AG09319 (cell line): ENCODE measurements around the gene ARHGEF16.
A peak's percentile ranks its signal among the peaks of the same experiment; 100 is the strongest.

ENCODE experiments used
- DNase-seq: peaks from one replicate; pipeline ENCODE4 v3.0.0-alpha.2; 2010; ENCODE audit warnings: low read depth; ENCODE audit errors: extremely low read depth
- TF ChIP-seq, protein P1 (sequence below): IDR thresholded peaks from 2 replicates; pipeline ENCODE4 v1.5.1; 2011; ENCODE audit warnings: low read depth, mild to moderate bottlenecking, inconsistent platforms, low read length, moderate library complexity

Gene ARHGEF16

DNA sequence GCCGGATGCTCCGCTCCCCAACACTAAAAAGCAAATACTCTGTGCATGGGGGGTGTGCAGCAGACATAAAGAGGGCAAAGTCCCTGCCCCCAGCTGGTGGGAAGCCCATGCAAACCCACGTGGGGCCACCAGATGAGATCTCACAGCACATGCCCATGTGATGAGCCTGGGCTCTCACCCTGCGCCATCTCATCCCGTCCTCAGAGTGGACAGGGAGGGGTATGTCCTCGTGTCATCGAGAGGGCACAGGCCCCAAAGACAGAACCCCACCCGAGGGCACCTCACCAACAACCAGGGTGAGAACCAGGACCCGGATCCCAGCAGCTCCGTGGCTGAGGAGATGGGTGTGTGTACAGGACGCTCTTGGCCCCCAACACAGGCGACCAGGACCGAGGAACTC, 25.1 kb upstream of the ARHGEF16 start:
- TF ChIP-seq, protein P1, sequence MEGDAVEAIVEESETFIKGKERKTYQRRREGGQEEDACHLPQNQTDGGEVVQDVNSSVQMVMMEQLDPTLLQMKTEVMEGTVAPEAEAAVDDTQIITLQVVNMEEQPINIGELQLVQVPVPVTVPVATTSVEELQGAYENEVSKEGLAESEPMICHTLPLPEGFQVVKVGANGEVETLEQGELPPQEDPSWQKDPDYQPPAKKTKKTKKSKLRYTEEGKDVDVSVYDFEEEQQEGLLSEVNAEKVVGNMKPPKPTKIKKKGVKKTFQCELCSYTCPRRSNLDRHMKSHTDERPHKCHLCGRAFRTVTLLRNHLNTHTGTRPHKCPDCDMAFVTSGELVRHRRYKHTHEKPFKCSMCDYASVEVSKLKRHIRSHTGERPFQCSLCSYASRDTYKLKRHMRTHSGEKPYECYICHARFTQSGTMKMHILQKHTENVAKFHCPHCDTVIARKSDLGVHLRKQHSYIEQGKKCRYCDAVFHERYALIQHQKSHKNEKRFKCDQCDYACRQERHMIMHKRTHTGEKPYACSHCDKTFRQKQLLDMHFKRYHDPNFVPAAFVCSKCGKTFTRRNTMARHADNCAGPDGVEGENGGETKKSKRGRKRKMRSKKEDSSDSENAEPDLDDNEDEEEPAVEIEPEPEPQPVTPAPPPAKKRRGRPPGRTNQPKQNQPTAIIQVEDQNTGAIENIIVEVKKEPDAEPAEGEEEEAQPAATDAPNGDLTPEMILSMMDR: no peak
- no peak for DNase-seq

DNA sequence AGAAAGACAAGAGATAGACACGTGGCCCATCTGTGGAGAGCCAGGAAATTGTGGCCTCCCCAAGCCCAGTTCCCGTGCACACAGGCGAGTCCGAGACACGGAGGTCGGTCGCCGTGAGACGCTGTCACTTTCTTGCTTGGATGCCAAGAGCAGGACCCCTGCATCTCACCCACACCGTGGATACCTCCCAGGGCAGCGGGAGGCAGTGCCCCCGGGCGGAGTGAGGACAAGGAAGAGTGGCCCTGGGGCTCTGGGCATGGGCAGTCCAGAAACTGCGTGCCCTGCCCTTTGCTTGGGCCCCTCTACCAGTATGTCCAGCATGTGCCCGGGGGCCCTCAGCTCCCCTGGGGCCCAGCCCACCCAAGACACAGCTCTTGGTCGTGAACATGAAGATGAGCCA, 24.7 kb upstream of the ARHGEF16 start:
- TF ChIP-seq, protein P1: no peak
- DNase-seq: no peak

DNA sequence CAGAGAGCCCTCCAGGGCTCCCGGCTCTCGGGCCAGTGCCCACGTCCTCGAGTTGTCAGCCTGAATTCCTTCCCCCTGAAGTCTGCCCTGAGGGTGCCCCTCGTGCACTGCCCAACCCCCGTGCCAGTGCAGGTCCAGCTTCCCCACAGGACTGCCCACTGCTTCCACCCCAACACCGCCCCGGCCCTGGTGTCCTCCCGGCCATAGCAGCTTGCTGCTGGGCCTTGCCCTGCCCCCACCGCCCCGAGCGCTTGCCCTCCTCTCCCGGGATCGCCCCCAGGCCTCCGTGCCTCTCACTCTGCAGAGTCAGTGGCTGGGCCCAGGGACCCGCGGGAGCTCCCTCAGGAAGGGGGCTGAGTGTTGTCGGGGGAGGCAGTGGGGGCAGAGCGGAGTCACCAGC, 24.1 kb upstream of the ARHGEF16 start:
- TF ChIP-seq, protein P1: no peak
- DNase-seq: no peak

DNA sequence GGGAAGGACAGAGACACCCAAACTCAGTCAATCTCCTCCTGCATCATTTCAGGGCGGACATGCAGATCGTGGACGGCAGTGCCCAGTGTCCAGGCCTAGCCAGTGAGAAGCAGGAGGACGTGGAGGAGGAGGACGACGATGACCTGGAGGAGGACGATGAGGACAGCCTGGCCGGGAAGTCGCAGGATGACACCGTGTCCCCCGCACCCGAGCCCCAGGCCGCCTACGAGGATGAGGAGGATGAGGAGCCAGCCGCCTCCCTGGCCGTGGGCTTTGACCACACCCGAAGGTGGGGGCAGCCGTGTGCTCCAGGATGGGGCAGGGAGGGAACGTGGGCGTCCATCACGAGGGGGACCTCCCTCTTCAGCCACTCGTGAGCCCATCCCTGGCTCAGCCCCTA, 23.6 kb upstream of the ARHGEF16 start:
- DNase-seq: no peak
- TF ChIP-seq, protein P1: no peak

DNA sequence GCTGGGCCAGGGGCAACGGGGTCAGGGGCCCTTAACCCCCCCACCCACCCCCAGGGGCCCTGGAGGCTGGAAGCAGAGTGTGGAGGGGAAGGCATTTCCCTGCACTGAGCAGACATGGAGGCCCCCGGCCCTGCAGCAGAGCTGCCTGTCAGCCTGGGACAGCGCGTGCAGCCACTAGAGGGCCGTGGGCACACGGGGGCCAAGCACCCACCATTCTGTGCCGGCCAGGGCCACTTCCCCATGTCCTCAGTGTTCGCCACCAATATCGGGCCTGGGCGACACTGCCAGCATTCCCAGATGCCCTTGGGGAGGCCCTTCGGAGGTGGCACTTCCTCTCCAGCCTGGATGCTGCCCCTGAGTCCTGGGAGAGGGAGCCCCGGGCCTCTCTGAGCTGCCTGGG, 23.2 kb upstream of the ARHGEF16 start:
- no peak for DNase-seq
- TF ChIP-seq, protein P1: peak; percentile 4

DNA sequence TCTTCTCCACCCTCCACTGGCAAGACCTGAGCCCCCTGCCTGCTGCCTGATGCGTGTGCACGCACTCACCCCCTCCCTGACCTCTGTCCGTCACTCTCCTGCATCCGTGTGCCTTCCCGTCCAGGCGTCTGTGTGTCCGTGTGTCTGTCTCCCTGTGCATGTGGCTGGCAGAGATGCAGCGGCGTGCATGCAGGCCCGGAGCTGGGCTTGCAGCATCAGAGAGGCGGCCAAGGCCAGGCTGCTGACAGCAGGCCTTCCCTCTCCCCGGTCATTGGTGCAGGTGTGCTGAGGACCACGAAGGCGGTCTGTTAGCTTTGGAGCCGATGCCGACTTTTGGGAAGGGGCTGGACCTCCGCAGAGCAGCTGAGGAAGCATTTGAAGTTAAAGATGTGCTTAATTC, 22.8 kb upstream of the ARHGEF16 start:
- TF ChIP-seq, protein P1: no peak
- no peak for DNase-seq

DNA sequence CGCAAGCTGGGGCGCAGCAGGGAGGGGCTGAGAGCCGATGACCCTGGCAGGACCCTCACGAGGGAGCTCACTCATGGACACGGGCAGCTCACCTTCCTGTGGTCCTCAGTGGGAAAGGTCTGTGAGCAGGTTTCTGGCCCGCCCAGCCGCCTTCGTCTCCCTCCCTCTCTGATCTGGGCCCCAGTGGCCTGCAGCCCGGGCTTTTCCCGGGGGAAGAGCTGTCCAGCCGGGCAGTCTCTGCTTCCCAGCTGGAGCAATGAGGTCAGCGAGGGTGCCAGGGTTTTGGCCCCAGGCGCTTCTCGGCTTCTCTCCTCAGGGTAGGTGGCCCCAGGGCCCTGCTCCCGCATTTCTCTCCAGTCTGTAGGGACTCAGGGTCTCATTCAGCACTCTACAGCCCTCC, 22.2 kb upstream of the ARHGEF16 start:
- no peak for DNase-seq
- TF ChIP-seq, protein P1: no peak
